Right cardiac atrium (tissue), 5 donors: ENCODE data around the gene TRIM54. TPM values are rescaled to one million over a fixed set of nuclear protein-coding genes. Genes with fewer than 3 reads are reported as not detected.
A peak's percentile ranks its signal among the peaks of the same experiment; 100 is the strongest.

ENCODE experiments used
- ATAC-seq, 2 donors: fragments of 200-7000 bp; cut with Tn5 transposase; one replicate each; pipeline versions ENCODE4 v1.8.0 to v1.9.1; 2020; ENCODE audit warnings: moderate library complexity in 2 of 2, mild to moderate bottlenecking in 1 of 2
- DNase-seq, 3 donors: peaks; one replicate each; pipeline ENCODE4 v3.0.0-alpha.2; 2020
- H3K27ac ChIP-seq: one replicate; pipeline ENCODE4 v1.5.1; 2013; ENCODE audit warnings: mild to moderate bottlenecking, low read length, control low read depth, moderate library complexity
- H3K27me3 ChIP-seq: one replicate; pipeline ENCODE4 v1.6.1; 2013; ENCODE audit not compliant: control insufficient read depth, insufficient read depth
- H3K4me1 ChIP-seq: one replicate; pipeline ENCODE4 v1.6.1; 2013; ENCODE audit warnings: low read length; ENCODE audit not compliant: control insufficient read depth, insufficient read depth
- H3K4me3 ChIP-seq: one replicate; pipeline ENCODE4 v1.5.1; 2013; ENCODE audit warnings: low read length, control low read depth
- H3K9me3 ChIP-seq: one replicate; pipeline ENCODE4 v1.6.1; 2013; ENCODE audit warnings: low read length; ENCODE audit not compliant: control insufficient read depth
- WGBS: extraction: QIAGEN DNeasy Blood & Tissue Kit; methylation state at CpG from one replicate; pipeline ENCODE4 v1.1.7; 2013; 5-methylcytosine and 5-hydroxymethylcytosine counted together
- intact Hi-C, 4 donors: fragments of 100-400 bp; cut with DNase I; formaldehyde crosslinking; loops; one replicate each; pipeline versions ENCODE4 v1.11.0 to v1.14.0; 2022 to 2023
- polyA plus RNA-seq: library from polyadenylated mRNA; stranded (reverse); fragments of 200-250 nt; gene quantifications from one replicate; pipeline ENCODE4 v1.2.3, GENCODE V29; 2013
- total RNA-seq, 4 donors: library from RNA; stranded (reverse); fragmentation: NEBNext Ultra II Directional; extraction: Animal tissue kit (Norgen Biotek cat#: 25700); gene quantifications; one replicate each; pipeline ENCODE4 v1.2.1, GENCODE V29; 2021
- donor health status: healthy with polysubstance abuse.
- donor health status: DM: no; HTN: yes; CAD: no.
- donor health status: DM: no; HTN: no; CAD: no.
- donor health status: DM: no; HTN: yes; CAD: no; lungs with severe emphysema.
- donor health status: DM: yes; HTN: yes; CAD: no.

The TRIM54 gene
- total and polyA plus RNA-seq, 5 donors: 101 to 188 (median 144) TPM

- Histone ChIP-seq H3K4me3 (no peak overlapping the region), H3K9me3 (no peaks in the 10 kb centered on the region), H3K27me3 (no peaks in the 10 kb centered on the region), H3K27ac (no peak overlapping the region), H3K4me1 (no peaks in the 10 kb centered on the region)
- intact Hi-C loops: no loop called here
- ATAC-seq (no peak), DNase-seq (no peak)
- 86% methylated on average over 13 of the region's 13 CpGs for WGBS
These were observed 22.4 kb downstream of the TRIM54 start for GRCh38 chr2:27304488-27305240.

- H3K4me1 ChIP-seq: no peaks in the 10 kb centered on the region
- DNase-seq: no peak
- intact Hi-C loops: no loop called here
These were observed 23.3 kb downstream of the TRIM54 start for GRCh38 chr2:27305516-27305915.

GRCh38 chr2:27306136-27306535, 23.9 kb downstream of the TRIM54 start:
- 41% methylated on average over 26 of the region's 26 CpGs for WGBS
- Histone ChIP-seq H3K4me3 (no peak overlapping the region), H3K27me3 (no peaks in the 10 kb centered on the region), H3K4me1 (no peaks in the 10 kb centered on the region), H3K9me3 (no peaks in the 10 kb centered on the region), H3K27ac (no peak overlapping the region)
- DNase-seq: peak in 1 of 3 donors; percentile 64
- ATAC-seq: no peak
- intact Hi-C loops: no loop called here

More at GRCh38 chr2:27305516-27305915, 23.3 kb downstream of the TRIM54 start:
- Histone ChIP-seq H3K4me3 (no peak overlapping the region), H3K27ac (no peak overlapping the region), H3K9me3 (no peaks in the 10 kb centered on the region), H3K27me3 (no peaks in the 10 kb centered on the region)
- ATAC-seq: no peak
- WGBS: 91% methylated on average over 16 of the region's 16 CpGs

- no peak for ATAC-seq
- H3K9me3 ChIP-seq: no peaks in the 10 kb centered on the region
- WGBS: 24% methylated on average over 51 of the region's 51 CpGs
- H3K27me3 ChIP-seq: no peaks in the 10 kb centered on the region
- no peak overlapping the region for H3K4me3 ChIP-seq
- no peaks in the 10 kb centered on the region for H3K4me1 ChIP-seq
- DNase-seq: no peak
- no peak overlapping the region for H3K27ac ChIP-seq
- intact Hi-C loops: no loop called here
These were observed 24.5 kb downstream of the TRIM54 start for GRCh38 chr2:27306573-27307286.

DNA sequence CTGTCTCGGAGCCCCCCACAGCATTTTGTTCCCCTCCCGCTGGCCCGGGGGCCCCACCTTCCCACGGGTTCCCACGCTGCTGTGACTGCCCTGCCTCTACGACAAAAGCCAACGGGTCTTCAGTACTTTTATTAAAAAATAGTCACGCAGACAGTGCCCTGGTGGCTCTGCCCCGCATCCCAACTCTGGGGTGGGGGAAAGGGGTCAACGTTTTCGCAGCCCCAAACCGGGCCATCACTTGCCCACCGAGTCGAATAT, 25.0 kb downstream of the TRIM54 start:
- intact Hi-C loops: no loop called here
- no peak overlapping the region for H3K27ac ChIP-seq
- DNase-seq: no peak
- no peak for ATAC-seq
- H3K9me3 ChIP-seq: no peaks in the 10 kb centered on the region
- no peak overlapping the region for H3K4me3 ChIP-seq
- 20% methylated on average over 14 of the region's 14 CpGs for WGBS
- H3K4me1 ChIP-seq: no peaks in the 10 kb centered on the region
- no peaks in the 10 kb centered on the region for H3K27me3 ChIP-seq

DNA sequence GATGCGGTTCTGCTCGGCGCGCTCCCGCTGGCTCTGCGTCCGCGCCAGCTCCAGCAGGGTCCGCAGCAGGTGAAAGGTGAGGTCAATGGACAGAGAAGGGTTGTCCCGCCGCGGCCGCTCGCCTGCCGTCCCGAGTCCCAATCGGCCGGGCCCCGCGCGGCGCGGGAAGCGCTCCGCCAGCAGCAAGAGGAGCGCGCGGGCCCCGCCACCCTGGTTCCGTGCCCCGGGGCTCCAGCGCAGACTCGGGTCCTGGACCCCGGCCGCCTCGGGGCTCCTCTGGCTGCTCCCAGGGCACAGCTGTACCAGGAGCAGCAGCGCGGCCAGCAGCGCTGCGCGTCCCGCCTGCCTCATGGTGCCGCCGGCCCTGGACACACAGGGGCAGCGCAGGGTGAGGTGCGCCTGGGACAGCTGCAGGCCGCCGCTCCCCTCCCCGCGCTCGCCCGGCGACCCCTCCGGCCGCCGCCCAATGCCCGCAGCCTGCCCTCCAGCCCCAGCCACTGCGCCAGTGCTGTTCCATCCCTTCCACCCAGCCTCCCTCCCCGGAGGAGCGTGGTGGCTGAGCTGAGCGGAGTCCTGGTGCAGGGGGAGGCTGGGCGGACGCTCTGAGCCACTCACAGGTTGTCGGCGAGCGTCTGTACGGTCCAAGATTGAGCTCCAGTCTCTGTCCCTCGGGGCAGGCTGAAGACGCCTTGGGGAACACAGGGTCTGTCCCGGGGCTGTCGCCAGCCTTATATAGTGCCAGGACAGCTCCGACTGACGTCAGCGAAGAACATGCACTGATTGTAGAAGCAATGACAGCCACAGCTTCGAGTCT, 25.5 kb downstream of the TRIM54 start:
- WGBS: 23% methylated on average over 75 of the region's 75 CpGs
- DNase-seq: peak in 2 of 3 donors; percentile 26 to 57
- Histone ChIP-seq H3K9me3 (no peaks in the 10 kb centered on the region), H3K4me1 (no peaks in the 10 kb centered on the region), H3K27me3 (no peaks in the 10 kb centered on the region), H3K27ac (no peak overlapping the region), H3K4me3 (no peak overlapping the region)
- ATAC-seq: peak; percentile 4 to 5
- intact Hi-C loops: no loop called here

DNA sequence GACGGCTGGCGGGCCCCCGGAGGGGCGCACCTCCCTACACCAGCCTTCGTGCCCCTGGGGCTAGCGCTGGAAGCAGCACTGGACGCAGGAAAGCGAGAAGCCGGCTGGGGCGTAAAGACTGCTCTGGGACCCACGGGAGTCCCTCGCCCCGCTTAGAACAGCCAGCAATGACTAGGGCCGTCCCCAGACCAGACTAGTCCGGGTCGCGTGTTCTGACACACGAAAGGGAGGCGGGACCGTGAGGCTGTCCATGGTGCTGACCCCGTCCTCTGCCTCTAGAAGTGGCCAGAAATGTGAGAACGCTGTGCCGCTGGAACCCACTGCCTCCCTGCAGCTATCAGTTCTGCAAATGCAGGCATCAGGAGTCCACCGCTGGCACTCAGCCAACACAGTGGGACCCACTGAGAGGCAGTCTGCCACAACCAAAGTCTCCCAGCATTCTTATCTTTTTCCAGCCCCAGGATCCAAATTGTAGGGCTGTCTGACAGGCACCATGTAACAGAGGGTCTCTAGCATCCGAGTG, 26.2 kb downstream of the TRIM54 start, which contains the start of gene UCN:
Gene UCN, minus strand, starts transcription at position 87 of the 523 bp plus-strand sequence. CDS start 550 bp downstream, outside the sequence.
- peak; percentile 55 to 85 (median 79) for DNase-seq
- intact Hi-C loops: no loop called here
- Histone ChIP-seq H3K9me3 (no peaks in the 10 kb centered on the region), H3K27me3 (no peaks in the 10 kb centered on the region), H3K4me3 (no peak within 1 kb of the TSS), H3K27ac (no peak within 1 kb of the TSS), H3K4me1 (no peaks in the 10 kb centered on the region)
- WGBS: 27% methylated on average over 25 of the region's 25 CpGs
- ATAC-seq: peak; percentile 46 to 53

DNA sequence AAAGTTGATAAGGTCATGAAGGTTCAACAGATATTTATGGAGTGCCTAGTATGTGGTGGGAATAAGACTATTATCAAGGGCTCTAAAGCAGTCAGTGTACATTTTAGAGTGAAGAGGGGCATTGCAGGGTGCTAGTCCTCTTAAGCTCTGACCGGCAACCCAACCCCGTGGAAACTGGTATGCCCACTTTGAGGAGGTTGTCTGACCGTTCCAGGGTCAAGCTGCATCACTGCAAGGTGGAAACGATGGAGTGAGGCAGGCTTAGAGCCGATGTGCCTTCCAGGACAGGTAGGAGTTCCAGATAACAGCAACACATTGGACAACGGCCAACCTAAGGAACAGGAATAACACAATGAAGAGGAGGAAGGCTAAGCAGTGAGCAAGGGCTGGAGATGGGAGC, 27.4 kb downstream of the TRIM54 start:
- no peak overlapping the region for H3K4me3 ChIP-seq
- 91% methylated on average over 6 of the region's 6 CpGs for WGBS
- H3K27me3 ChIP-seq: no peaks in the 10 kb centered on the region
- H3K4me1 ChIP-seq: no peaks in the 10 kb centered on the region
- no peak overlapping the region for H3K27ac ChIP-seq
- DNase-seq (no peak), ATAC-seq (no peak)
- intact Hi-C loops: no loop called here
- H3K9me3 ChIP-seq: no peaks in the 10 kb centered on the region

DNA sequence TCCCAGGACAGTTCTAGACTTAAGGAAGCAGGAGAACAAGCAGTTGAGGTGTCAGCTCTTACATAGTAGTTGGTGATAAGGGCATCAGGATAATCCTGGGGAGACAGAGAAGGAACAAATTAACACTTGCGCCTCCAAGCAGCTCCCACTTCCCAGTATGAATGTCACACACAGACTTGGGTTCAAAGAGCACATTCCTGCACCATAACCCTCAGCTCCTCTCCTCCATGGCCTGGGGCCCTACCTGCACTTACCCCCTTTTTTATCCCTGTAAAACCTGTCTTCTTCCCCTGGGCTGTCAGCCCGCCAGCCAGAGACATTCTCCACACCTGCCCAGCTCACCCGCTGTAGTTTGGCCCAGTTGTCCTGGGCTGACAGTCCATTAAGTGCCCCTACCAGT, 29.9 kb downstream of the TRIM54 start:
- intact Hi-C loops: no loop called here
- H3K4me1 ChIP-seq: no peaks in the 10 kb centered on the region
- H3K27me3 ChIP-seq: no peaks in the 10 kb centered on the region
- 92% methylated on average over 3 of the region's 3 CpGs for WGBS
- ATAC-seq: no peak
- H3K9me3 ChIP-seq: no peaks in the 10 kb centered on the region
- no peak overlapping the region for H3K4me3 ChIP-seq
- DNase-seq: no peak
- H3K27ac ChIP-seq: no peak overlapping the region

GRCh38 chr2:27313882-27314645, 31.8 kb downstream of the TRIM54 start:
- Histone ChIP-seq H3K4me3 (no peak overlapping the region), H3K4me1 (no peaks in the 10 kb centered on the region), H3K9me3 (no peaks in the 10 kb centered on the region), H3K27me3 (no peaks in the 10 kb centered on the region), H3K27ac (no peak overlapping the region)
- no peak for ATAC-seq
- intact Hi-C loops: no loop called here
- WGBS: 89% methylated on average over 8 of the region's 8 CpGs
- no peak for DNase-seq
